Adrenal gland (tissue), 12 donors: ENCODE data around the gene SEBOX. TPM values are rescaled to one million over a fixed set of nuclear protein-coding genes. Genes with fewer than 3 reads are reported as not detected.

ENCODE experiments used
- DNase-seq, 7 donors: peaks; one replicate each; pipeline ENCODE4 v3.0.0-alpha.2; 2019 to 2020
- H3K27ac ChIP-seq, 5 donors: fragments of 200-600 bp; sonication (generic) in 4 of 5; 1 replicate in 3 of 5; 2 replicates in 2 of 5; pipeline versions ENCODE4 v1.5.1 to v1.8.0; 2016 to 2020; ENCODE audit warnings: mild to moderate bottlenecking in 1 of 5
- H3K27me3 ChIP-seq: fragments of 200-600 bp; 2 replicates; pipeline ENCODE4 v1.8.0; 2021
- H3K36me3 ChIP-seq, 2 donors: fragments of 200-600 bp; replicated peaks in 1 of 2; 1 replicate in 1 of 2; 2 replicates in 1 of 2; pipeline versions ENCODE4 v1.5.1 to v1.8.0; 2018 to 2022
- H3K4me1 ChIP-seq, 2 donors: fragments of 200-600 bp; replicated peaks in 1 of 2; 1 replicate in 1 of 2; 2 replicates in 1 of 2; pipeline versions ENCODE4 v1.5.1 to v1.8.0; 2018 to 2021
- H3K4me3 ChIP-seq, 4 donors: fragments of 200-600 bp; sonication (generic) in 3 of 4; one replicate each; pipeline ENCODE4 v1.5.1; 2016 to 2018
- H3K9me3 ChIP-seq, 3 donors: fragments of 200-600 bp; sonication (generic) in 1 of 3; replicated peaks in 1 of 3; 1 replicate in 2 of 3; 2 replicates in 1 of 3; pipeline versions ENCODE4 v1.5.1 to v1.8.0; 2016 to 2021
- CTCF ChIP-seq, 6 experiments: fragments of 450-650 bp in 4 of 6; fragments of 200-600 bp in 2 of 6; sonication (generic) in 1 of 6; IDR thresholded peaks; 1 replicate in 5 of 6; 2 replicates in 1 of 6; pipeline versions ENCODE4 v1.5.1 to v1.8.0; 2016 to 2021; ENCODE audit warnings: antibody characterized with exemption in 6 of 6, mild to moderate bottlenecking in 2 of 6, moderate library complexity in 1 of 6
- POLR2A ChIP-seq, 2 donors: fragments of 450-650 bp; IDR thresholded peaks; one replicate each; pipeline ENCODE4 v1.6.1; 2017; ENCODE audit warnings: antibody characterized with exemption in 2 of 2, mild to moderate bottlenecking in 2 of 2, moderate library complexity in 1 of 2
- WGBS, 4 donors: extraction: QIAGEN DNeasy Blood & Tissue Kit in 2 of 4; methylation state at CpG; one replicate each; pipeline versions ENCODE4 v1.1.5 to v1.1.7; 2013 to 2017; 5-methylcytosine and 5-hydroxymethylcytosine counted together
- intact Hi-C, 2 donors: fragments of 100-400 bp; cut with DNase I; formaldehyde crosslinking; loops; one replicate each; pipeline versions ENCODE4 v1.14.1 to v1.15.0; 2022 to 2023
- polyA plus RNA-seq, 3 donors: library from polyadenylated mRNA; stranded (reverse); fragments of 200-250 nt in 2 of 3; fragments of 350-450 nt in 1 of 3; fragmentation: Illumina TruSeq in 1 of 3; extraction: RNeasy Lipid Tissue Mini Kit (QIAGEN cat#74804) in 1 of 3; gene quantifications; one replicate each; pipeline ENCODE4 v1.2.3, GENCODE V29; 2013 to 2014
- total RNA-seq, 9 donors: library from RNA; depleted of rRNA in 4 of 9; stranded (reverse); fragments of >200 nt in 4 of 9; fragments of 120-200 nt in 1 of 9; fragmentation: NEBNext Ultra II Directional in 1 of 9; extraction: Animal tissue kit (Norgen Biotek cat#: 25700) in 1 of 9; gene quantifications; one replicate each; pipeline versions ENCODE4 v1.1.0 to v1.2.4, GENCODE V29; 2013 to 2023
- donor health status: healthy with polysubstance abuse.
- donor health status: Bipolar disorder and iron deficiency.
- donor health status: DM: yes; HTN: yes; CAD: no.
- donor health status: DM: no; HTN: no; CAD: no.
- donor health status: DM: no; HTN: no; CAD: no.
- donor health status: DM: yes; HTN: yes; CAD: no.

The SEBOX gene
- total and polyA plus RNA-seq, 12 donors: not detected

- no peak for DNase-seq
- Histone ChIP-seq H3K4me3 (no peak overlapping the region), H3K27me3 (no peaks in the 10 kb centered on the region), H3K27ac (no peak overlapping the region), H3K9me3 (no peaks in the 10 kb centered on the region), H3K4me1 (peaks cover 25 to 30% of the 10 kb centered on the region in 2 donors), H3K36me3 (peaks cover 0 to 19% of the 10 kb centered on the region in 2 donors)
- 88 to 100% (median 90%) methylated on average over 2 to 21 of the region's 21 CpGs for WGBS, 4 donors
- TF ChIP-seq POLR2A (IDR thresholded peaks at IDR 0.05) (no peak), CTCF (IDR thresholded peaks at IDR 0.05) (no peak)
- intact Hi-C loops: no loop called here
Observed at GRCh38 chr17:28367641-28368305, 2.8 kb upstream of the SEBOX start.

- 85 to 94% (median 89%) methylated on average over 1 of the region's 1 CpG; no CpG with 5 or more reads in 1 of the 4 donors for WGBS, 4 donors
- H3K4me3 ChIP-seq: no peak overlapping the region
- no peak for DNase-seq
- peaks cover 0 to 30% of the 10 kb centered on the region in 2 donors for H3K36me3 ChIP-seq
- H3K27me3 ChIP-seq: no peaks in the 10 kb centered on the region
- H3K9me3 ChIP-seq: no peaks in the 10 kb centered on the region
- H3K27ac ChIP-seq: no peak overlapping the region
- H3K4me1 ChIP-seq: peaks cover 18 to 19% of the 10 kb centered on the region in 2 donors
- intact Hi-C loops: no loop called here
- TF ChIP-seq CTCF (IDR thresholded peaks at IDR 0.05) (no peak), POLR2A (IDR thresholded peaks at IDR 0.05) (no peak)
Observed at GRCh38 chr17:28366605-28367004, 1.6 kb upstream of the SEBOX start.

- Histone ChIP-seq H3K27ac (no peak overlapping the region), H3K36me3 (peaks cover 0 to 41% of the 10 kb centered on the region in 2 donors), H3K27me3 (no peaks in the 10 kb centered on the region), H3K9me3 (no peaks in the 10 kb centered on the region), H3K4me1 (peaks cover 9 to 12% of the 10 kb centered on the region in 2 donors), H3K4me3 (no peak overlapping the region)
- intact Hi-C loops: no loop called here
- TF ChIP-seq CTCF (IDR thresholded peaks at IDR 0.05): no peak
- no peak for TF ChIP-seq POLR2A (IDR thresholded peaks at IDR 0.05)
- 81 to 92% (median 86%) methylated on average over 3 of the region's 3 CpGs for WGBS, 4 donors
- DNase-seq: no peak
Observed at GRCh38 chr17:28365487-28365886, 488 bp upstream of the SEBOX start.

- Histone ChIP-seq H3K9me3 (no peaks in the 10 kb centered on the region), H3K4me1 (no peaks in the 10 kb centered on the region), H3K27ac (no peak overlapping the region), H3K4me3 (no peak overlapping the region), H3K27me3 (no peaks in the 10 kb centered on the region), H3K36me3 (peaks cover 0 to 55% of the 10 kb centered on the region in 2 donors)
- 83 to 91% (median 88%) methylated on average over 7 to 8 of the region's 8 CpGs for WGBS, 4 donors
- intact Hi-C loops: no loop called here
- DNase-seq: no peak
- no peak for TF ChIP-seq CTCF (IDR thresholded peaks at IDR 0.05)
- no peak for TF ChIP-seq POLR2A (IDR thresholded peaks at IDR 0.05)
Observed at GRCh38 chr17:28363776-28364650, 986 bp downstream of the SEBOX start.
